ENCODE data around the gene DQX1.
"Not testable (repeated sequence)": the region's sequence is repeated elsewhere in the genome, so short reads cannot be mapped to it uniquely, and the experiment has no call there.

DQX1 gene

GRCh38 chr2:74489906-74490305 lies 36.1 kb downstream of the DQX1 start:
- H3K79me2 ChIP-seq (ENCODE audit: insufficient read depth, low read depth): no peaks in the 10 kb centered on the region; the same call in 1 of the 2 replicates
- no peak overlapping the region for H3K27ac ChIP-seq
- no peak overlapping the region for H3K9ac ChIP-seq
- H2AFZ ChIP-seq (ENCODE audit: low read depth): no peak overlapping the region
- H3K4me2 ChIP-seq: no peak overlapping the region
- H3K4me3 ChIP-seq (IDR thresholded peaks at IDR 0.05; ENCODE audit: insufficient read depth, low read depth, low read length): no peak overlapping the region
- no peaks in the 10 kb centered on the region for H4K20me1 ChIP-seq (ENCODE audit: insufficient read depth)
- H3K27me3 ChIP-seq (ENCODE audit: insufficient read depth, low read depth): no peaks in the 10 kb centered on the region
- TF ChIP-seq CTCF (conservative IDR thresholded peaks at IDR 0.05; ENCODE audit: low read depth, low read length): no peak
- H3K36me3 ChIP-seq (ENCODE audit: insufficient read depth): no peaks in the 10 kb centered on the region
- H3K4me1 ChIP-seq (ENCODE audit: low read depth, poor library complexity, severe bottlenecking): no peaks in the 10 kb centered on the region

GRCh38 chr2:74488643-74489481 lies 37.2 kb downstream of the DQX1 start:
- no peak for TF ChIP-seq CTCF (conservative IDR thresholded peaks at IDR 0.05; ENCODE audit: low read depth, low read length)
- Histone ChIP-seq H3K4me2 (no peak overlapping the region), H3K9ac (no peak overlapping the region)

GRCh38 chr2:74486141-74486540 lies 39.9 kb downstream of the DQX1 start:
- H3K9ac ChIP-seq: no peak overlapping the region
- no peak overlapping the region for H2AFZ ChIP-seq (ENCODE audit: low read depth)
- peaks cover 11% of the 10 kb centered on the region for H3K79me2 ChIP-seq (ENCODE audit: insufficient read depth, low read depth)
- no peaks in the 10 kb centered on the region for H4K20me1 ChIP-seq (ENCODE audit: insufficient read depth)
- no peaks in the 10 kb centered on the region for H3K36me3 ChIP-seq (ENCODE audit: insufficient read depth)
- H3K27ac ChIP-seq: no peak overlapping the region
- no peak for TF ChIP-seq CTCF (conservative IDR thresholded peaks at IDR 0.05; ENCODE audit: low read depth, low read length)
- peaks cover 6% of the 10 kb centered on the region for H3K4me1 ChIP-seq (ENCODE audit: low read depth, poor library complexity, severe bottlenecking)
- H3K27me3 ChIP-seq (ENCODE audit: insufficient read depth, low read depth): no peaks in the 10 kb centered on the region
- H3K4me3 ChIP-seq (IDR thresholded peaks at IDR 0.05; ENCODE audit: insufficient read depth, low read depth, low read length): no peak overlapping the region
- H3K4me2 ChIP-seq: no peak overlapping the region

More at GRCh38 chr2:74488643-74489481, 37.2 kb downstream of the DQX1 start:
- no peak overlapping the region for H3K27ac ChIP-seq
- H2AFZ ChIP-seq (ENCODE audit: low read depth): no peak overlapping the region
- no peak overlapping the region for H3K4me3 ChIP-seq (IDR thresholded peaks at IDR 0.05; ENCODE audit: insufficient read depth, low read depth, low read length)
- H3K27me3 ChIP-seq (ENCODE audit: insufficient read depth, low read depth): no peaks in the 10 kb centered on the region
- no peaks in the 10 kb centered on the region for H4K20me1 ChIP-seq (ENCODE audit: insufficient read depth)
- H3K4me1 ChIP-seq (ENCODE audit: low read depth, poor library complexity, severe bottlenecking): no peaks in the 10 kb centered on the region
- H3K79me2 ChIP-seq (ENCODE audit: insufficient read depth, low read depth): no peaks in the 10 kb centered on the region; the same call in 1 of the 2 replicates
- no peaks in the 10 kb centered on the region for H3K36me3 ChIP-seq (ENCODE audit: insufficient read depth)

- not testable (repeated sequence) for H3K36me3 ChIP-seq (ENCODE audit: insufficient read depth); H3K27me3 ChIP-seq (ENCODE audit: insufficient read depth, low read depth); H3K4me3 ChIP-seq (IDR thresholded peaks at IDR 0.05; ENCODE audit: insufficient read depth, low read depth, low read length); H4K20me1 ChIP-seq (ENCODE audit: insufficient read depth); H3K27ac ChIP-seq
- Histone ChIP-seq H3K4me1 (ENCODE audit: low read depth, poor library complexity, severe bottlenecking) (peaks cover 15% of the 10 kb centered on the region), H3K4me2 (peak overlapping the region; percentile 52), H3K79me2 (ENCODE audit: insufficient read depth, low read depth) (peaks cover 18% of the 10 kb centered on the region), H3K9ac (peak overlapping the region; percentile 90; the same call in 1 of the 2 replicates), H2AFZ (ENCODE audit: low read depth) (peak overlapping the region; percentile 99)
Observed at GRCh38 chr2:74483675-74484164, 42.3 kb downstream of the DQX1 start.

Measured in KMS-11 (cell line).